HG03045 (cell line): ENCODE data around the gene GALNT13.
"Not testable (repeated sequence)": the region's sequence is repeated elsewhere in the genome, so short reads cannot be mapped to it uniquely, and the experiment has no call there.

Experiments used
- ATAC-seq: cut with Tn5 transposase; IDR thresholded peaks from one replicate; pipeline ENCODE4 v1.9.1; 2021; ENCODE audit warnings: mild to moderate bottlenecking, moderate library complexity; ENCODE audit not compliant: unreplicated experiment

The GALNT13 gene

DNA sequence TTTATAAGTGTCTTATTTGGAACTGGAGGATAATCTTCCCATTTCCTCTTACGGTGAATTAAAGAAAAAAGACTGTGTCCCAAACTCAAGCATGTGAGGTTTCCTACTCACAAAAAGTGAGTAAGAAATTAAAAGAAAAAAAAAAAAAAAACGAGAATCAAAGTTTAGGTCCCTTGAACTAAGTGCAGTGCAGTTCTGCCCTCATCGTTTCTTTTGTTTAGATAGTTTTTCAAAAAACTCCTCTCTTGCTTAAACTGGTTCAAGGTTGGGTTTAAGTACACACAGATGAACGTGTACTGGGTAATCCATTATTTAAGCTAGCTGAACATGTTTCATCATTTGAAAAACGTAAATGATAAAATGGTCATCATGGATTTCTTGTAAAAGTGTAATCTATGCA, 590.9 kb downstream of the GALNT13 start:
- ATAC-seq, result no peak

DNA sequence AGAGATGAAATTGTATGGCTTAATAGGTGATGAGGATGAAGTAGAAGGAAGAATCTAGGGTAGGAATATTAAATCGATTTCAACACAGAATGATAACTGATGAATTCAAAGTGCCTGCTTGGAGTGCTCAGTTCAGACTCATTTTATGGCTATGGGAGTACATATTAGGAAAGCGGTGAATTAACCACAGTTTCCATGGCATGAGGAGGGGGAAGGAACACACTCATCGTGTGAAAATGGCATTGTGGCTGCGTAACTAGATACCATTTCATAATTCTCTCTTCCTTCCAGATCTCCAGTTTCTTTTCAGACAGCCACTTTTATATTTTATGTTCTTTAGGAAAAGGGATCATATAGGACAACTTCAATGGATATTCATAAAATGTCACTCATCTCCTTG, 594.5 kb downstream of the GALNT13 start:
- ATAC-seq, result no peak

DNA sequence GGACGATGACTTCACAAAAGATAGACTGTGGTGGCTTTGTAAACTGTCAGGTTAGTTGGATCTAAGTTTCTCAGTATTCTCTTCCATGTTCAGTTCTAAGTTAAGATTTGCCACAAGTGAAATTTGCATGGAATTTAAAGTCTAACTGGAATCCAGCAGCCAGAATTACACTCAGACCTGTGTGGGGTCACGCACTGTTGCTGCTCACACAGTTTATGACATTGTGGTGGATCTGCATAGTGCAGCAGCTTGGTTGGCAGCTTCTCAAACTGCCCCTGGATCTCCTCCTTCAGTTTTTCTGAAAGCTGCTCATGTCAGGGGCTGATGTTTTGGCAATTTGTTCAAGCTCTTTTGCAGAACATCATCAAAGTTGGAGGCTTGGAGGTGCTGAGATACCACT, 598.7 kb downstream of the GALNT13 start:
- ATAC-seq, result no peak

- ATAC-seq, result not testable (repeated sequence)
These were observed 599.8 kb downstream of the GALNT13 start for GRCh38 chr2:154471492-154471891.

DNA sequence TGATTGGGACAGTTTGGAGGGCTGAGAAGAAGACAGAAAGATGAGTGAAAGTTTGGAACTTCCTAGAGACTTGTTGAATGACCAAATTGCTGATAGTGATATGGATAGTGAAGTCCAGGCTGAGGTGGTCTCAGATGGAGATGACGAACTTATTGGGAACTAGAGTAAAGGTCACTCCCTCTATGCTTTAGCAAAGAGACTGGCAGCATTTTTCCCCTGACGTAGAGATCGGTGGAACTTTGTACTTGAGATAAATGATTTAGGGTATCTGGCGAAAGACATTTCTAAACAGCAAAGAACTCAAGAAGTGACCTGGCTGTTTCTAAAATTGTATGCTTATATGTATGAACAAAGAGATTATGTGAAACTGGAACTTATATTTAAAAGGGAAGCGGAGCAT, 605.6 kb downstream of the GALNT13 start:
- ATAC-seq, result no peak

- ATAC-seq, result no peak
These were observed 608.8 kb downstream of the GALNT13 start for GRCh38 chr2:154480521-154480920.

DNA sequence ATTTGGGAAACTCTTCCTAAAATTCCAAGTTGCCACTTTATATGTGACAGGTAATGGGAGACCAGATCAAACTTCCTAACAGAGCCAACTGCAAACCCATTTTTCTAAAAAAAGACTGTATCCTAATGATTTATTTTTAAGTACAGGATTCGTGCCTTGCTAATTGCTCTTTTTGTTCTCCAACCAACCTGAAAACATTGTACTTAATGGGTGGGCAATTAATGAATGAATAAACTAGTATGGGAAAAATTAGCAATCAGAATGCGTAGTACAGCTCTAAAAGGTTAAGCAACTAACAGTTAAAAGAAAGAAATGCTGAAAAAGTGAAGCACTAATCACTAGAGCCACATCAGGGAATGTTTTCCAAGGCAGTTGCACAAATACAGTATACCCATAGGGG, 609.6 kb downstream of the GALNT13 start:
- no peak for ATAC-seq

DNA sequence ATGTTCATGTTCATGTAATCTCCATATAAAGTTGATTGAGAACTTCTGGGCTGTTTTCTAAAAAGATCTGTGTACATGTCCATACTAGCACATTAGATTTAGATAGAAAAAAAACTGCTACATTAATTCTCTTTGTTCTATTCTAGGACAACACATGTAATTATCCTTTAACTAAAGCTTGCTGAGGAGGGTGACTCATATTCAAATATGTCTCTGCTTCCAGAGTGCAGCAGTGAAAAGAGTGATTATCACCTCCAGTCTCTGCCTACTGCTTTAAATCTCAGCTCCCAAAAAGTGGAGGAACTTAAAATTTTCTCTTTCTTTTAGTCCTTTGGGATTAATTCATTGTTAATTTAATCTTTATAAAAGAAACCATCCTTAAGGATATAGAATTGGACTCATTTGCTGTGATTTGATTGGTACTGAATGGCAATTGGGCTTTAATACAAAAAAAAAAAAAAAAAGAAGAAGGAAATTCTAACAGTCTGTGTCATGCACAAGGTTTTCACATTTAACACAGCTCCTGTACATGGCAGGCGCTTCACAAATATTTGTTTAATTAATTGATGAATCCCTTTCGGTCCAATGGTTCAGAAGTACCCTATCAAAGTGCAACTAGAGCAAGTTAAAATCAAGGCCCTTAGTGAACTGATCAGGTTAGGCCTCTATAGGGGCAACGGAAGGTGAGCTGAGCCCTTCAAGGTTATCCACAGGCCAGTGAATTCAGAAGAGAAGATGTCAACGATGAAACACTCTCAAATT, 612.8 kb downstream of the GALNT13 start:
- ATAC-seq, result no peak

DNA sequence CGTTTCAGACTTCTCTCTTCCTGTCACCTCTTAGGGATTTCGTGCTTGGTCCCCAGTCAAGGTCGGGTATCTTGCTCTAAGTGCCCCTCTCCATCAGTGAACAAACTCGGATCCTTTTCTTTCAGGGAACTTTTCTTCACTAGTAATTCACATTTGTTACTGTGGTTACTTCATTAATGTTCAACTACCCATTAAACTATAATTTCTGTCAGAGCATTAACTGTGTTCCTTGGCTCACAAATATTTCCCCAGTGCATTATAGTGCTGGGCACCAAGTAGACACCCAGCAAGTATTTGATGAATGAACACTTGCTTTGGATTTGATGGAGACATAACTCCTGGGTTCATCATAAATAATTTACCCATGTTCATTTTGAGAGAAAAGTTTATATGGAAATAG, 617.1 kb downstream of the GALNT13 start:
- no peak for ATAC-seq

DNA sequence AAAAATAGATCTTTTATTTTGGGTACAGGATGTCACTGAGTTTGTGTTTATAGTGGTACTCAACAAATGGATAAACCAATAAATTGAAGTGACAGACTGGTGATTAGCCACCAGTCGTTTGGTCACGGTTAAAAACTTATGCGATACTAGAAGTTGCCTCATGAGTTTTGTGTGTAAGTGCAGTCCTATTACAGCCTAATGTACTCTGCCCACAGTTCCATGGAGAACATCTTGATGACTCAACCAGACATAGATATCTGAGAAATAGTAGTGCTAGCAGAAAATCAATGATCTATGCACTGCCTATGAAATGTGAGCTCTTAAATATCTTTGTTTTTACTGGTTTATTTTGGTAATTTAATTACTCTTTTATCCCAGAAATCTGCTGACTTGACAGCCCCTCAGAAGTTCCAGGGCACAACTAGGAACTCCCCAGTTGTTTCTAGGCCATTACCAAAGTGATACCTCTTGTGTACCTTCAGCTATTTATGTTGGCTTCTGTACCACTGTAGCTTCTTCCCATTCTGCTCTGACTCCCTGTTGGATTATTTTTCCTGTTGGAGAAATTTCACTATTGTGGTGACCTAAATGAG, 617.6 kb downstream of the GALNT13 start:
- no peak for ATAC-seq

DNA sequence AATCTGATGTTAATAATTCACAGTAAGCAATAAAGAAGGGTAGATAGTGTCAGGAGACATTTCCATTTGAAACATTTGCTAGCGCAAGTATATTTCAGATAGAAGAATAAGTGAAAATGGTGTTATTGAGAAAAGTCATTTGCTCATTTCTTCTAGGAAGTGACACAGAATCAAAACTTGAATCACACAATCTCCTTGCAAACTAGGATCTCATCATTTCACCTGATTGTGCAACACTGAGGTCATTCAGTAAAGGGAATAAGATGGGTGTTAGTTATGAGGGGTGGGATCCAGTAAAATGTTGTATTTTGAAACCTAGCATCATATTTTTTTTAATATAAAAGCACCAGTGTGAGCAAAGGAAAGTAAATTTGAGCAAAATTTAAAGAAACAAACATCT, 618.8 kb downstream of the GALNT13 start:
- no peak for ATAC-seq

GRCh38 chr2:154495455-154495868, 623.7 kb downstream of the GALNT13 start:
- no peak for ATAC-seq

GRCh38 chr2:154497019-154497418, 625.3 kb downstream of the GALNT13 start:
- ATAC-seq, result no peak
